ELR (cell line): Measurements from ENCODE around the gene PLSCR1.
"Not testable (repeated sequence)": the region's sequence is repeated elsewhere in the genome, so short reads cannot be mapped to it uniquely, and the experiment has no call there.

Experiments used
- DNase-seq: peaks from one replicate; pipeline ENCODE4 v3.0.0-alpha.2; 2015; ENCODE audit warnings: low read depth

The PLSCR1 gene

GRCh38 chr3:146547235-146547835 lies 2.9 kb upstream of the PLSCR1 start:
- no peak for DNase-seq

DNA sequence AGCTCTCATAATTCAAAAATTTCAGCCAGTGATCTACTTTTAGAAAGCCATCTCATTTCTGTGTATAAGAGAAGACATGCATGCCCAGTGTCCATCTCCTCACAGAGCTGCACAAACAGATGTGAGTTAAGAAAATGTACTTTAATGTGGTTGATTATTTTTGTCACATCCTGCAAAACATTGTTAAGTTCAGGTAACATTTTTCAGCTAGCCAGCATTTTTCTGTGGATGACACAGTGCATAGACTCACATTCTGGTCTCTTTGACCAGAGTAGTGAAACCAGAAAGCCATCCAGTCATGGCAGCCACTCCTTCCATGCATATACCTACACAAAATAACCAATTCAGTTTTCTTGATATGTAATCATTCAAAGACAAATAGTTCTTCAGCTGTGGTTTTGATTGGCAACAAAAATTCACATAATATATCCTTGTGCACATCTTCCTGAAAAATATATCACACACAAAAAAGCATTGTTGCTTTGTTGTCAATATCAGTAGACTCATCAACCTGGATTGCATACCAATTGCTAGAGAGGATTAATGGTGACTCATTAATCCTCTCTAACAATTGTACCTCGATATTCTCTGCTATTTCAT lies 2.1 kb upstream of the PLSCR1 start:
- DNase-seq = peak; percentile 47

DNA sequence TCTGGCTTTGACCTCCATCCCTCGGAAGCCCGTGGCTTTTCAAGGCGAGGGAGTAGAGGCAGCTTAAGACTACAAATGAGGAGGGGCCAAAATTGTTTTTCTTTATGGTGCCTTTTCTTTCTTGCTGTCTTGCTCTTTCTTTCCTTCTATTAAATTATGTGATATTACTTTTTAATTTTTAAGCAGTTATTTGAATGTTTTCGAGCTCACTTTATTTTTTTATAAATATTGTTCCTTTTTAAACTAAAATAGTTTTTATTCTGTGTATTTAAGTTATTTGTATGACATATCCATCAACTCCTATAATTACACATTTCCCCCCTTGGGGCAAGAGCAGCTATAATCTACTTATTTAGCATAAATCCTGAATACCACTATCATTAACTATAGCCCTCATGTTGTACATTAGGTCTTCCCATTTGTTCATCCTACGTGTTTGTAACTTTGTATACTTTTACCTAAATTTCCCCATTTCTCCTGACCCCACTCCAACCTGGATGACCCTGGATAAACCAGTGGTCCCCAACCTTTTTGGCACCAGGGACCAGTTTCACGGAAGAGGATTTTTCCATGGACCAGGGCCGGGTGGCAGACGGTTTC lies 622 bp upstream of the PLSCR1 start:
- DNase-seq = no peak

GRCh38 chr3:146543461-146544001 lies 876 bp downstream of the PLSCR1 start:
- peak; percentile 42 for DNase-seq

DNA sequence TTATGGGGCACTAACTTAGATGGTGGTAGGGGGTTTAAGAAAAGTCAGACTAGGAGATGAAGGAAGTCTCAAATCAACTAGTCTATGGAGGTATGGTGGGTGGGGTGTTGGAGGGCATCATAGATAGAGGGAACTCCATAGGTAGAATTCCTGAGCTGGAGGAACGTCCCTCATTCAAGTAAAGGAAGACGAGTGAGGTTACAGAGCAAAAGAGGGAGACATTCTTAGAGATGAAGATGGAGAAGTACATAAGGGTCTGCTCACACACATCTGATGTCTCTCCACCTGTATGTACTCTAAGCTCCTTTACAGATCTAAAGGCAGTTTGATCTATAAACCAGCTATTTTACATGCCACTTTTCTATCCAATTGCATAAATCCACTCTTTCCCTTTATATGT lies 1.4 kb downstream of the PLSCR1 start:
- peak; percentile 23 for DNase-seq

DNA sequence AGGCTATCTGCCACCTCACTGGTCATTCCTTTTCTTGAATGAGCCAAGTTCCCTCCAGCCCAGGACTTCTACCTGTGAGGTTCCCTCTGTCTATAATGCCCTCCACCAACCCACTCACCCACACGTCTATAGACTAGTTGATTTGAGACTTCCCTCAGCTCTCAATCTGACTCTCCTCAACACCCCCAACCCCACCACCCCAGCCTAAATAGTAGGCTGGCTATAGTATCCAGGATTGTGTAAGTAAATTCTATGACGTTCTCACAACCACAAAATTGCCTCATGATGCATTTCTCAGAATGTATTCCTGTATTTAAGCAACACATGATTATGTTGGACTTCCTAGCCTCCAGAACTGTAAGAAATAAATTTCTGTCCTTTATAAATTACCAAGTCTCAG lies 2.2 kb downstream of the PLSCR1 start:
- peak; percentile 41 for DNase-seq

- DNase-seq = no peak
These were observed 3.4 kb downstream of the PLSCR1 start for GRCh38 chr3:146540978-146541377.

DNA sequence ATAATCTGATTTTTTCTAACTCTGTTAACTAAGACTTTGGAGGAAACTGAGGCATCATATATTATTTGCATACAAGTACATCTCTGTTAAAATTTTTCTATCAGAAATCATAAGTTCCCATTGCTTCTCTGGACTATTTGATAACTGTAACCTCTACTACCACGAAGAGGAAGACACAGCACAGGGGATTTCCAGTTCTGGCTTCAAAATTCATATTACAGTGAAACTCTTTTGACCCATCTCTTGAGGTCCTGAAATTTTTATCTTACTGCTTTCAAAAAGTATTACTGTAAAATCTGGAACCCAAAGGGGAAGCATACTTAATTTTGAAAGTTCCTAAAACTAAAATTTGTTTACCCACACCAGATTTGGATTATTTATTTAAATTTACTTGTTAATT lies 4.2 kb downstream of the PLSCR1 start:
- no peak for DNase-seq

DNA sequence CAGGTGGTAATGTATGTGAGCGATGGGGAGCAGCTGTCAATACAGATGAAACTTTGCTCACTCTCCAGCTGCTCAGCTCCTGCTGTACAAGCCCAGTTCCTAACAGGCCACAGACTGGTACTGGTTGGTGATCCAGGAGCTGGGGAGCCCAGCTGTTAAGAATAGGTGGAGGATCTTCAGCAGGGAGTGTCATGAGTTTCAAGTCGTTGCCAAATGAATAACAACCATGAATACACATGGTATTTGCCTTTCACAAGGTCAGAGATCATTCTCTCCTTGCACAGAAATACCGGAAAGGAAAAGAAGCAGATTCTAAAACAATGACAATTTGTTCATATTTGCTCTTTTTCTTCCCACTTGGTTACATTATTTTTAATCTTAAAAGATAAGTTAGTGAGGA lies 5.1 kb downstream of the PLSCR1 start:
- DNase-seq = no peak

DNA sequence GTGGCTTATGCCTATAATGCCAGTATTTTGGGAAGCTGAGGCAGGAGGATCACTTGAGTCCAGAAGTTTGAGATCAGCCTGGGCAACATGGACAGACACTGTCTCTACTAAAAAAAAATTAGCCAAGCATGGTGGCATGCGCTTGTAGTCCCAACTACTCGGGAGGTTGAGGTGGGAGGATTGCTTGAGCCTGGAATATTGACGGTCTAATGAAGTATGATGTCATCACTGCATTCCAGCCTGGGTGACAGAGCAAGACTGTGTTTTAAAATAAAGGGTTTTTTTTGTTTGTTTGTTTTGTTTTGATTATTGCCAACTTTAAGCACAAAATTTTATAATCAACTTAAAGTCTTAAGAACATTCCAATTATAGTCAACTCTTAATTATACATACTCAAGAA lies 6.8 kb downstream of the PLSCR1 start:
- no peak for DNase-seq

GRCh38 chr3:146536681-146537080 lies 7.7 kb downstream of the PLSCR1 start:
- DNase-seq = no peak

- no peak for DNase-seq
These were observed 12.0 kb downstream of the PLSCR1 start for GRCh38 chr3:146532406-146532805.

GRCh38 chr3:146530609-146531008 lies 13.8 kb downstream of the PLSCR1 start:
- no peak for DNase-seq

- no peak for DNase-seq
These were observed 15.4 kb downstream of the PLSCR1 start for GRCh38 chr3:146529021-146529420.

DNA sequence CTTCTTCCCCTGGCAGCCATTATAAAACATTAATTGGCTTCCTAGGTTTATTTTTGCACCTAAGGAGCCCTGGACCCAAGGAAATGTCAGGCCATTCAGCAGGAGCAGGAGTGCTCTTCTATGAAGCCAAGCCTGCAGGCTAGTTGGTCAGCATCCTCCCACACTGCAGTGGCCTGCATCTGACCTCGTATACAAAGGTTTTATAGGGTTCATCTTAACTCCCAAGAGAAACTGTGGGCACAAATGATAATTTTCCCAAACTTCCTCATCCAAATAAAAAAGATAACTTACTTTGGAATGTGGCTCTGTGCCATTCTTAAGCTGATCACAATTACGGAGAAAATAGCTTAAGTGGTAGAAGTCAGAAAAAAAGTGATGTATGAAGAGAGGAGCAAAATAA lies 19.4 kb downstream of the PLSCR1 start:
- no peak for DNase-seq

DNA sequence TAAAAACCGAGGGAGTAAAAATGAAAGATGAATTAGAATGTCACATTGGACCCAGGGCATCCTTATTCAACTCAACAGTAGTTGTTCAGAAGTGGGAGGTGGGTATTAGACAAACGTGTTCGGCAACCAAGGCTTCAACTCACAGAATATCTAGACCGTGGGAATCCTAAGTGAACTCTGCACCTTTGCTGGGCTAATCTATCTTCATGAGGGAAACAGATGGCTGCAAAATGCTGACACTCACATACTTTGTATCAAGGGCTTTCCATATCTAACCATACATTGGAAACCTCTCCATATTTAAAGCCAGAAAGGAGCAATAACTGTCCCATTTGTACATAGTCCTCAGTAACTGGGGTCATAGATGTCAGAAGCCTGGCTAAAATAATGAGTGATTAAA lies 20.9 kb downstream of the PLSCR1 start:
- no peak for DNase-seq

GRCh38 chr3:146522174-146523158 lies 21.9 kb downstream of the PLSCR1 start:
- DNase-seq = not testable (repeated sequence)

- DNase-seq = no peak
These were observed 23.0 kb downstream of the PLSCR1 start for GRCh38 chr3:146521394-146521793.

DNA sequence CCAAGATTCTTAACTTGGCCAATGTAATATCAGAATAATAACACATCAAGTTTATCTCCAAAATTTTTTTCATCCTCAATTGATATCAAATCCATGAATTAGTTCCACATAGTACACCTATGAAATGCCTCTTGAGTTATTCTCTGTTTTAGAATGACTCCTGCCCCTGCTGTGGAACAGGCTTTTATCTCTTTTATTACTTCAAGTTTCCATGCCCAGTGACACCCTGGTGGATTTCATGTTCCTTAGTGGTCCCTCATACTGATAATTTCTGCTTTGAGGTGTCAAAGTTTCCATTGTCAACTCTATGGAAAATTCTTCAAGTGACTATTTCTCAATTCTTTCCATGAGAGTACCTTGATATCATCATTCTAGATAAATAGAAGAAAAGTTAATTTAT lies 24.6 kb downstream of the PLSCR1 start:
- DNase-seq = no peak

- DNase-seq = no peak
These were observed 26.5 kb downstream of the PLSCR1 start for GRCh38 chr3:146517684-146518435.

GRCh38 chr3:146513386-146514051 lies 30.9 kb downstream of the PLSCR1 start:
- DNase-seq = no peak
